GM12801 (cell line): ENCODE results near the gene WDR82.

ENCODE experiments used
- CTCF ChIP-seq: IDR thresholded peaks from one replicate; pipeline ENCODE4 v1.5.1; 2011; ENCODE audit warnings: control low read depth; ENCODE audit not compliant: insufficient read length; ENCODE audit errors: extremely low read depth

Gene WDR82

DNA sequence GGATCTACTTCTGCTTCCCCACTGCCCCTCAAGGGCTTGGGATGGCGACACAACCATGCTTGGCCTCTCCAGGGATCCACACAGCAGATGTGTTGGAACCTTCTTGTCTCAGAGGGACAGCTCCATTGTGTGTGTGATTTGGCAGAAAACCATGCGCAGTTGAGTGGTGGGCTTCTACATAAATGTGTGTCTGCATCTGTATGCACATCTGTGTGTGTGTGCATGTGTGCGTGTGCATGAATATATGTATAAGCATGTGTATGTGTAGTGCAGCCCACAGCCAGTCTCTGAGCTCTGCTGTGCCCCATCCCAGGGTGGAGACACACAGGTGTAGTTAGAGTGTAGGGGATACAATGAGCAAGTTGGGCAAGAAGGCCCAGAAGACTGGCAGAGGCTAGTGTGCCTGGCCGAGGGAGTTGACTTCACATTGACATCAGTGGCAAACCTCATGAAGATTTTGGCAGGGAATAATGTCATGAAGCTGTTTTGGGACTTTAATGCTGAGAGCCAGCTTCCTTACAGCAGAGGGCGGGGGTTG, 17.3 kb upstream of the WDR82 start:
- no peak for TF ChIP-seq CTCF

DNA sequence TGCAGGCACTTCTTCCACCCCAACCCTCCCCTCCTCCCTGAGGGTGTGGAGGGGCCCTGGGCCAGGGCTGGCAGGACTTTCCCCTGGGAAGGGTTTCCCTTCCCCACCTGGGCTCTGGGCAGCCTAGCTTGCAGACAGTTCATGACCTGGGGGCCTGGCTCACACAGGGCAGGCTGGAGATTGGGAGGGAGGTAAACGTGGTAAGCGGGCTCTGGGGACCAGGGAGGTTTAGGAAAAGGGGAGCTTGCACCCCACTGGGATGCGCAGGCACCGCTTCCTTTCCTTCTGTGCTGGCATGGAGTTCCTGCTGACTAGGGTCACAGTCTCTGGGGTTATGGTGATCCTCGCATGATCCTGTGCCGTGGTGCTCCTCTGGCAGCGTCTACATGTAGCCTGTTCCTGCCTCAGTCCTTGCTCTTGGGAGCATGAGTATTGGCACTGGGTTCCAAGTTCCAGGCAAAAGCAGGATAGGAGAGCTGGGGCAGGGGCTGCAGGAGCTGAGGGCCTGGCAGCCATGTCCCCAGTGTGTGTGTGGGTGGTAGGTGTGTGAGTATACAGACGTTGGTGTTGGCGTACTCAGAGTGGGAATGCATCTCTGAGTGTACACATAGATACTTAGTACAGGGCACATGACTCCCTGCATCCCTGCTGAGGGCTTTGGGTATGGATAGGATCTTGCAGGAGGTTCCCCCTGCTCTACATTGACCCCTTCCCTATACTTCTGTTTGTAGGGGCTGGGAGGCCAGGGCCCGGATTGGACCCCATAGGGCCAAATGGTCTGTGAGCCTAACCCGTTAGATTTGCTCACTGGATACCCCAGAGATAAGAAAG, 16.1 kb upstream of the WDR82 start:
- TF ChIP-seq CTCF = no peak

DNA sequence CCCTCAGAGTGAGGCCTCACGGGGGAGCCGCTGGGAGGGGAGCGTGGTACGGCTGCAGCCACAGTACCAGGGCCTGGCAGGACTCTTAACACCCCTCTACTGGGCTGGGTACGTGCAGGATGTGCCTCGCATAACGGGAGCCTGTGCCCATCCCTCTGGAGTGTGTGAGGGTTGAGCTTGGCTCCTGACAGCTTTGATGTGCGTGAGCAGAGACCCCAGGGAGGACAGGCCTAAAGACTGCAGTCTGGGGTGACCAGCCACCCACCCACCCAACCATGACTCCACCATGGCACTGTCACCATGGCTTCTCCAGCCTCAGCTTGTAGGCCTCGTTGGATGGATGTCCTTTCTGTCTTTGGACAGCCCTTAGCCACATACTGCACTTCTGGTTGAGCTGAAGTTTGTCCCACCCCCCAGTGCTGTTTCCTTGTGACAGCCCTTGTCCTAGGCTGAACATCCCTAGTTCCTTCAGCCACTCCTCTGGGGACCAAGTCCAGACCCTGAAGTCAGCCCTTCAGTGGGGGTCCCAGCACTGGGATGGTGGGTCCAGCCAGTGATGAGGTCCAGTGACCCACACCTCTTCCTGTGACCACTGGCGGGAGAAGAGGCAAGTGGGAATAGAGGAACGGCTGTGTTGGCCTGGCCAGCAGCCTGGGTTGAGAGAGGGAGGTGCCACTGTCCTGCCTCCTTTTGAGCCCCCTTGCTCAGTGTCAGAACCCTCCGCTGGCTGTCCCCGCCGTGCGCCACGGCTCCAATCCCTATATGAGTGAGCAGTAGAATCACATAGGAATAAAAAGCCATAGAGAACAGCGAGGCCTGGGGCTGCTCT, 15.3 kb upstream of the WDR82 start:
- no peak for TF ChIP-seq CTCF

DNA sequence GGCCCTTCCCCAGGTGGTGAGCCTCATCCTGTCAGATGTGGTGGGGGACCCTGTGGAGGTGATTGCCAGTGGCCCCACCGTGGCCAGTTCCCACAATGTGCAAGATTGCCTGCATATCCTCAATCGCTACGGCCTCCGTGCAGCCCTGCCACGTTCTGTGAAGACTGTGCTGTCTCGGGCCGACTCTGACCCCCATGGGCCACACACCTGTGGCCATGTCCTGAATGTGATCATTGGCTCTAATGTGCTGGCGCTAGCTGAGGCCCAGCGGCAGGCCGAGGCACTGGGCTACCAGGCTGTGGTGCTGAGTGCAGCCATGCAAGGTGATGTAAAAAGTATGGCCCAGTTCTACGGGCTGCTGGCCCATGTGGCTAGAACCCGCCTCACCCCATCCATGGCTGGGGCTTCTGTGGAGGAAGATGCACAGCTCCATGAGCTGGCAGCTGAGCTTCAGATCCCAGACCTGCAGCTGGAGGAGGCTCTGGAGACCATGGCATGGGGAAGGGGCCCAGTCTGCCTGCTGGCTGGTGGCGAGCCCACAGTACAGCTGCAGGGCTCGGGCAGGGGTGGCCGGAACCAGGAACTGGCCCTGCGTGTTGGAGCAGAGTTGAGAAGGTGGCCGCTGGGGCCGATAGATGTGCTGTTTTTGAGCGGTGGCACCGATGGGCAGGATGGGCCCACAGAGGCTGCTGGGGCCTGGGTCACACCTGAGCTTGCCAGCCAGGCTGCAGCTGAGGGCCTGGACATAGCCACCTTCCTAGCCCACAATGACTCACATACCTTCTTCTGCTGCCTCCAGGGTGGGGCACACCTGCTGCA, 14.0 kb upstream of the WDR82 start:
- no peak for TF ChIP-seq CTCF

GRCh38 chr3:52291508-52292181, 13.2 kb upstream of the WDR82 start:
- TF ChIP-seq CTCF = no peak

GRCh38 chr3:52290596-52291507, 12.4 kb upstream of the WDR82 start:
- no peak for TF ChIP-seq CTCF
